Mucosa of rectum (tissue), 2 donors: ENCODE data around the gene GPATCH8.

ENCODE experiments used
- H3K27ac ChIP-seq, 2 donors: one replicate each; pipeline ENCODE4 v1.7.0; 2013; ENCODE audit warnings: inconsistent platforms in 2 of 2, low read depth in 2 of 2, low read length in 2 of 2
- H3K27me3 ChIP-seq, 2 donors: one replicate each; pipeline ENCODE4 v1.7.0; 2013; ENCODE audit warnings: low read length in 2 of 2; ENCODE audit not compliant: control insufficient read depth in 2 of 2, insufficient read depth in 2 of 2
- H3K36me3 ChIP-seq, 2 donors: one replicate each; pipeline ENCODE4 v1.7.0; 2013; ENCODE audit warnings: low read length in 2 of 2; ENCODE audit not compliant: control insufficient read depth in 2 of 2, insufficient read depth in 2 of 2
- H3K4me1 ChIP-seq, 2 donors: one replicate each; pipeline ENCODE4 v1.7.0; 2013; ENCODE audit warnings: low read length in 2 of 2, mild to moderate bottlenecking in 1 of 2; ENCODE audit not compliant: control insufficient read depth in 2 of 2, insufficient read depth in 2 of 2
- H3K4me3 ChIP-seq, 2 donors: one replicate each; pipeline ENCODE4 v1.7.0; 2013; ENCODE audit warnings: low read length in 2 of 2
- H3K9ac ChIP-seq, 2 donors: one replicate each; pipeline ENCODE4 v1.7.0; 2013; ENCODE audit warnings: low read length in 2 of 2, low read depth in 1 of 2, mild to moderate bottlenecking in 1 of 2
- H3K9me3 ChIP-seq, 2 donors: one replicate each; pipeline ENCODE4 v1.7.0; 2013; ENCODE audit warnings: low read length in 2 of 2; ENCODE audit not compliant: control insufficient read depth in 2 of 2
- donor health status: healthy.
- donor health status: Normal muscosa, but diverticular disease.

The GPATCH8 gene

DNA sequence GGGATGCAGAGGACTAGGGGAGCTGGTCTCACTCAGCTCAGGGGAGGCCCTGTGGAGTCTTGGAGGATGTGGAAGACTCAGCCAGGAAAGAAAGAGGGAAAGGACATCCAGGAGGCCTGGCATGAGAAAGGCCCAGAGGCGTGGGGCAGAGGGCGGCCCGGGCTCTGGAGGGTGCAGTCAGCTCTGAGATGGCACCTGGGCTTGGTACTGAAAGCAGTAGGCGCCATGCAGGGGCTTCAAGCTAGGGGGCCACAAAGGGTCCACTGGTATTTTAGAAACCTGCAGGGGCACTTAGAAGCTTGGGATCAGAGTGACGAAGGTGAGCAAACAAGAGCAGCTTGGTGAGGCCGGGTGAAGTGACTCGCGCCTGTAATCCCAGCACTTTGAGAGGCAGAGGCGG lies 145.1 kb downstream of the GPATCH8 start:
- H3K27me3 ChIP-seq = peaks cover 10 to 21% of the 10 kb centered on the region in 2 donors

DNA sequence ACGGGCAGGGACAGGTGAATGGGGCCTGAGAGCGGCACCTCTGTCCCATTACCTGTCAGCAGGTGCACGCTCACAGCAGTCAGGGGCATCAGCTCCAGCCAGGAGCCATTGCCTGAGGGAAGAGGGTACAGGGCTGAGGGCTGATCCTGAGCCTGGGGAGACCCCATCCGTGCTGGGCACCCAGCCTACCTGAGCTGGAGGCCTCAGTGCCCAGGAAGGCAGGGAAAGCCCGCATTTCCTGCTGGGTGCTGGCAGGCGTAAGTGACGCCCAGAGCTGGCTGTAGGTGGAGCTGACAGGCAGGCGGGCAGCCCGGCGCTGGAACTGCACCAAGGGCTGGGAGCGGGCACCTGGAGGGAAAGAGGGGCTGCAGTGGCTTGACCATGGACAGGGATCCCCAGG lies 147.0 kb downstream of the GPATCH8 start:
- H3K4me3 ChIP-seq = no peak overlapping the region
- peaks cover 6 to 15% of the 10 kb centered on the region in 2 donors for H3K27me3 ChIP-seq
- H3K9ac ChIP-seq = no peak overlapping the region
- peaks cover 15 to 17% of the 10 kb centered on the region in 2 donors for H3K36me3 ChIP-seq
- no peaks in the 10 kb centered on the region for H3K4me1 ChIP-seq
- H3K27ac ChIP-seq = no peak overlapping the region
- no peaks in the 10 kb centered on the region for H3K9me3 ChIP-seq

More for the DNA sequence above, 145.1 kb downstream of the GPATCH8 start:
- Histone ChIP-seq H3K4me3 (no peak overlapping the region), H3K27ac (no peak overlapping the region), H3K36me3 (peaks cover 0 to 2% of the 10 kb centered on the region in 2 donors), H3K4me1 (peaks cover 2 to 4% of the 10 kb centered on the region in 2 donors), H3K9ac (no peak overlapping the region), H3K9me3 (no peaks in the 10 kb centered on the region)

DNA sequence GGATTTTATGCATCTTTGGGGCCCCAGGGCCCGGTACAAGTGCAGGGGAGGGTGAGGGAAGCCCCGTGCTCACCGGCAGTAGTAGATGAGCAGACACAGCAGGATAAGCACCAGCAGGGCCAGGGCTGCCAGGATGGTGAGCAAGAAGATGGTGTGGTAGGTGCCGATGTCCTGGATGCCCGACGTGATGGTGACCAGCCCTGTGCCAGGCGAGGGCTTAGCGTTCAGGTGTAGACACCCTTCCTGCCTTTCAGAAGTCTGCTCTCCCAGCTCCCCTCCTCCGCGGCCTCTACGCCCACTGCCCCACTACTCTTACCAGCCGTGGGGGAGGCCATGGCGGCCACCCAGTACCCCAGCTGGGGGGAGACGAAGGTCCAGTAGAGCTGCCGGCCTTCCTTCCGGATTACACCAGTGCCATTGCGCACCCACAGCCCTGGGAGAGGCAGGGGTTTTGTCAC lies 147.5 kb downstream of the GPATCH8 start:
- H3K36me3 ChIP-seq = peaks cover 20 to 23% of the 10 kb centered on the region in 2 donors

DNA sequence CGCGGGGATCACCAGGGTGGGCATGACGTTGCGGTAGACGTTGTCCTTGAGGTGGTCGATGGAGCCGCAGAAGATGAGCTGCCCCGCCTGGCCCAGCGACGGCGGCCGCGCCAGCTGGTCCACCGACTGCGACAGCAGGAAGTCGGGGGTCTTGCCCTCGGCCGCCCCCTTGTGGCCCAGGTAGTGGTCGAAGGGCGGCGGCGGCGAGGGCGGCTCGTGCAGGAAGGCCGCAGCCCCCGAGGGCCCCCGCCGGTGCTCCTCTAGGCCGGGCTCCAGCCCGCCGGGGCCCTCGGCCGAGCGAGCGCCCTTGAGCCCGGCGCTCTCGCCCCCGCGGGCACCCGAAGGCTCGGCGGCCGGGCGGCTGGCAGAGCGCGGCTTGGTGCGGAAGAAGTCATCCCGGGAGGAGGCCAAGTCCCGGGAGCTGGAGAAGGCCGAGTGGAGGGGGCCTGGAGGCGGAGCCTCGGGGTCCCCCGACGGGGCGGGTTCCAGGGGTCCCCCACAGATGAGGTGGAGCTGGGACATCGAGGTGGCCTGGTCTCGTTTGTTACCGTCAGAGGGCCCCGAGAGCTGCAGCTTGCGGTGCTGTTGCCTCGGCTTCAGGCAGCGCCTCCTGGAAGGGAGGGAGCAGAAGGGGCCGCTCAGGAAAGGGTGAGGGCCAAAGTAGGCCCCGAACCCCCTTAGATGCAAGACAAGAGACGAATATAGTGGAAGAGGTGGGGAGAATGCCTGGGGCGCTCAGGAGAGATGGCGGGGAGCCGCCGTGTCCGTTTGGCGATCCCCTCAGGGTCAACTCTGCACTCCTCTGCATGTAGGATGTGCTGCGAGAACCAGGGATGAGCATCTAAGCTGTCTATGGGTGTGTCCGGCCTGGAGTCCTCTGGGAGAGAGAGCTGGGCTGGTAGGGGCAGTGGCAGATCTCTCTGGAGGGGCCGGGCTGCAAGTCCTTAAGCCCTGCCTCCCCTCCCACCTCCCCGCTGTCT lies 148.3 kb downstream of the GPATCH8 start:
- H3K4me3 ChIP-seq = no peak overlapping the region
- no peaks in the 10 kb centered on the region for H3K4me1 ChIP-seq
- no peak overlapping the region for H3K27ac ChIP-seq
- no peak overlapping the region for H3K9ac ChIP-seq
- peaks cover 0 to 7% of the 10 kb centered on the region in 2 donors for H3K27me3 ChIP-seq
- no peaks in the 10 kb centered on the region for H3K9me3 ChIP-seq
- H3K36me3 ChIP-seq = peaks cover 25 to 29% of the 10 kb centered on the region in 2 donors

More for the DNA sequence above, 147.5 kb downstream of the GPATCH8 start:
- Histone ChIP-seq H3K4me1 (no peaks in the 10 kb centered on the region), H3K27ac (no peak overlapping the region), H3K27me3 (peaks cover 1 to 10% of the 10 kb centered on the region in 2 donors), H3K4me3 (no peak overlapping the region), H3K9me3 (no peaks in the 10 kb centered on the region), H3K9ac (no peak overlapping the region)

DNA sequence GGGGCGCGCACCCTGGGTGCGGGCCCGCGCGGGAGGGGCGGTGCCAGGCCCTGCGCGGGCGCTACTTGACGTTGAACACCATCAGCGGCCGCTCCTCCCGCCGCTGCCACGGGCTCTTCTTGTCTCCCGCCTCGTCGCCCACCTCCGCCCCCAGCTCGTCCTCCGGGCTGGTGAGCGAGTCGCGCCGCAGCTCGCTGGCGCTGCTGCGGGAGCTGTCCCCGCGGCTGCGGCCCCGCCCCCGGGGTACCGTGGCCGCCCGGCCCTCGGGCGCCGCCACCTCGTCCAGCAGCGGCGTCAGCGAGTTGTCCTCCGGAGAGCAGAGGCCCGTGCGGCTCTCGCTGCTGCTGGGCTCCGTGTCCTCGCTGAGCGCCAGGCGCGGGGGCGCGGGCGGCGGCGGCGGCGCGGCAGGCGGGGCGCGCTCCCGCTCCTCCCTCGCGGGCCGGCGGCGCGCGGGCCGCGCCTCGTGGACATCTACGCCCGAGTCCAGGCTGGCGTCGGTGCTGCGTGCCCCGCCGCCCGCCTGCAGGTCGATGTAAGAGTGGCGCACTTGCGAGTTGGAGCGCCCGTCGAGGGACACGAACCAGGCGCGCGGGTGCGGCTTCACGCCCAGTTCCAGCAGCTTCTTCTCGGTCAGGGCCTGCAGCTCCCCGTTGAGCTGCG lies 149.4 kb downstream of the GPATCH8 start:
- no peaks in the 10 kb centered on the region for H3K9me3 ChIP-seq
- H3K4me3 ChIP-seq = peak overlapping the region; percentile 43 to 44
- H3K27me3 ChIP-seq = peaks cover 0 to 3% of the 10 kb centered on the region in 2 donors
- H3K4me1 ChIP-seq = no peaks in the 10 kb centered on the region
- peaks cover 33 to 38% of the 10 kb centered on the region in 2 donors for H3K36me3 ChIP-seq
- H3K27ac ChIP-seq = no peak overlapping the region
- no peak overlapping the region for H3K9ac ChIP-seq

DNA sequence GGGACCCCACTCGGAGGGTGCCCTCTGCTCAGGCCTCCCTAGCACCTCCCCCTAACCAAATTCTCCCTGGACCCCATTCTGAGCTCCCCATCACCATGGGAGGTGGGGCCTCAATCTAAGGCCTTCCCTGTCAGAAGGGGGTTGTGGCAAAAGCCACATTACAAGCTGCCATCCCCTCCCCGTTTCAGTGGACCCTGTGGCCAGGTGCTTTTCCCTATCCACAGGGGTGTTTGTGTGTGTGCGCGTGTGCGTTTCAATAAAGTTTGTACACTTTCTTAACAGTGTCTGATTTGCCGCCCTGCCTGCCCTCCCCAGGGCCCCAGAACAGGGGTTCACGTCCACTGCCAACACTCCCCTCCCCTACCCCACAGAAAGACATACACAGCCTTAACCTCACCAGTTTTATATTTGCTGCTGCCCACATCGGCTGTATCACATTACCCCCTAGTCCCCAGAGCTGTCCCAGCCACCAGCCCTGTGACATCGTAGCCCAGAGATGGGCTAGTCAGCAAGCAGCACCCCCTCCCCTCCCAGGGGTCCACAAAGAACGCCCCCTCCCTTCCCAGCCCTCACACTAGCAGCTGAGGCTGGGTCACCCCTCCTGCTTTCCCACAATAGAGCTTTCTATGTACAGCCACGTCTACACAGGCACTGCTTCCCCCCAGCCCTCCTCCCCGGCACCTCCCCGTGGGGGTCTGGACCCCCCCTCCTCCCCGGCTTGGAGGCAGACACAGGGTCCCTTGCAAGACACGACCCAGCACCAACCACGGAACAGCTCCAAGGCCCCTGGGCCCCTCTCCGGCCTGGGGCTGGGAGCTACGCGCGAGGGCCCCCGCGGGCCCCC lies 150.2 kb downstream of the GPATCH8 start:
- Histone ChIP-seq H3K36me3 (peaks cover 33 to 39% of the 10 kb centered on the region in 2 donors), H3K4me1 (no peaks in the 10 kb centered on the region)

DNA sequence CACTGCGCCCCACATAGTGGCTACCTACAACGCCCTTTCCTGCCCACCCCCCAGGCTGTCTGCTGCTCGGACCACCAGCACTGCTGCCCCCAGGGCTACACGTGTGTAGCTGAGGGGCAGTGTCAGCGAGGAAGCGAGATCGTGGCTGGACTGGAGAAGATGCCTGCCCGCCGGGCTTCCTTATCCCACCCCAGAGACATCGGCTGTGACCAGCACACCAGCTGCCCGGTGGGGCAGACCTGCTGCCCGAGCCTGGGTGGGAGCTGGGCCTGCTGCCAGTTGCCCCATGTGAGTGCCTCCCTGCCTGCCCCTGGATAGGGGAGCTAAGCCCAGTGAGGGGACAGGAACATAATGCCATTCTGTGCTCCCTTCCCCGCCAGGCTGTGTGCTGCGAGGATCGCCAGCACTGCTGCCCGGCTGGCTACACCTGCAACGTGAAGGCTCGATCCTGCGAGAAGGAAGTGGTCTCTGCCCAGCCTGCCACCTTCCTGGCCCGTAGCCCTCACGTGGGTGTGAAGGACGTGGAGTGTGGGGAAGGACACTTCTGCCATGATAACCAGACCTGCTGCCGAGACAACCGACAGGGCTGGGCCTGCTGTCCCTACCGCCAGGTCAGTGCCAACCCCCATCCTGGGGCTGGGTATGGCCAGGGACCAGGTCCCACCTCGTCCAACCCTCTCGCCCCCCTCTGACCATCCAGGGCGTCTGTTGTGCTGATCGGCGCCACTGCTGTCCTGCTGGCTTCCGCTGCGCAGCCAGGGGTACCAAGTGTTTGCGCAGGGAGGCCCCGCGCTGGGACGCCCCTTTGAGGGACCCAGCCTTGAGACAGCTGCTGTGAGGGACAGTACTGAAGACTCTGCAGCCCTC lies 151.0 kb downstream of the GPATCH8 start:
- Histone ChIP-seq H3K27ac (no peak overlapping the region), H3K9ac (no peak overlapping the region)

More for the DNA sequence above, 150.2 kb downstream of the GPATCH8 start:
- H3K9ac ChIP-seq = no peak overlapping the region
- peak overlapping the region; percentile 20 to 43 for H3K4me3 ChIP-seq
- H3K27ac ChIP-seq = no peak overlapping the region
- no peaks in the 10 kb centered on the region for H3K9me3 ChIP-seq
- no peaks in the 10 kb centered on the region for H3K27me3 ChIP-seq

DNA sequence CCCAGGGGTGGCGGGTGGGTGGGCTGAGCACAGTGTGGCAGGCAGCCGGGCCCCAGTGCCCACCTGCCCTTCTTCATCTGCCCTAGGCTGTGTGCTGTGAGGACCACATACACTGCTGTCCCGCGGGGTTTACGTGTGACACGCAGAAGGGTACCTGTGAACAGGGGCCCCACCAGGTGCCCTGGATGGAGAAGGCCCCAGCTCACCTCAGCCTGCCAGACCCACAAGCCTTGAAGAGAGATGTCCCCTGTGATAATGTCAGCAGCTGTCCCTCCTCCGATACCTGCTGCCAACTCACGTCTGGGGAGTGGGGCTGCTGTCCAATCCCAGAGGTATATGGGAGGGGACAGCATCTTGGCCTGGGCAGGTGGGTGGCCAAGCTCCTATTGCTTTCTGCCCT lies 151.7 kb downstream of the GPATCH8 start:
- H3K27ac ChIP-seq = no peak overlapping the region
- H3K4me3 ChIP-seq = no peak overlapping the region
- H3K4me1 ChIP-seq = peaks cover under 1 to 3% of the 10 kb centered on the region in 2 donors
- peaks cover 33 to 39% of the 10 kb centered on the region in 2 donors for H3K36me3 ChIP-seq
- H3K9me3 ChIP-seq = no peaks in the 10 kb centered on the region
- H3K9ac ChIP-seq = no peak overlapping the region
- H3K27me3 ChIP-seq = no peaks in the 10 kb centered on the region

More for the DNA sequence above, 151.0 kb downstream of the GPATCH8 start:
- Histone ChIP-seq H3K9me3 (no peaks in the 10 kb centered on the region), H3K4me1 (no peaks in the 10 kb centered on the region), H3K4me3 (no peak overlapping the region), H3K27me3 (no peaks in the 10 kb centered on the region), H3K36me3 (peaks cover 33 to 39% of the 10 kb centered on the region in 2 donors)

DNA sequence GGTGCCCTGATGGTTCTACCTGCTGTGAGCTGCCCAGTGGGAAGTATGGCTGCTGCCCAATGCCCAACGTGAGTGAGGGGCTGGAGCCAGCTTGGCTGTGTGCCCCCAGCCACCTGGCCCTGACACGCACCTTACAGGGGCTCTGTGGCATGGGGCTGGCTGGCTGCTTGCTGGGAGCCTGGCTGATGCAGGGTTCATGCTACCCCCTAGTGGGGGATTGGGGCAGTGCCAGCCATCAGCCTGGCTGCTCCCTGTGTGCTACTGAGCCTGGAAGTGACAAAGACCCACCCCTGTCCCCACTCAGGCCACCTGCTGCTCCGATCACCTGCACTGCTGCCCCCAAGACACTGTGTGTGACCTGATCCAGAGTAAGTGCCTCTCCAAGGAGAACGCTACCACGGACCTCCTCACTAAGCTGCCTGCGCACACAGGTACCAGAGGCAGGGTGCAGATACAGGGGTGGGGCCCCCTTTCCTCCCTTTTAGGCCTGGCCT lies 152.4 kb downstream of the GPATCH8 start:
- Histone ChIP-seq H3K36me3 (peaks cover 33 to 39% of the 10 kb centered on the region in 2 donors), H3K4me1 (peaks cover 7 to 9% of the 10 kb centered on the region in 2 donors), H3K9me3 (no peaks in the 10 kb centered on the region), H3K27ac (no peak overlapping the region), H3K9ac (no peak overlapping the region), H3K4me3 (no peak overlapping the region), H3K27me3 (no peaks in the 10 kb centered on the region)
